Panc1 (cell line): ENCODE measurements around the gene NAGLU. TPM values are rescaled to one million over a fixed set of nuclear protein-coding genes. Genes with fewer than 3 reads are reported as not detected.

ENCODE experiments used
- ATAC-seq: fragments of 200-7000 bp; cut with Tn5 transposase; 2 replicates; pipeline ENCODE4 v1.9.1; 2020; ENCODE audit warnings: mild to moderate bottlenecking, moderate library complexity
- BruUV-seq: library from RNA; stranded (reverse); fragments of 400-500 nt; replicated peaks from 2 replicates; lab custom pipeline; 2021; lab: Mats Ljungman, UMichigan
- CTCF ChIA-PET: fragments of 300-600 bp; sonication (Branson Sonifier 250); formaldehyde crosslinking; loops from one replicate; lab custom pipeline; 2022; ENCODE audit warnings: antibody characterized with exemption; lab: Charles Lee
- POLR2A ChIA-PET: fragments of 300-600 bp; sonication (Branson Sonifier 250); formaldehyde crosslinking; loops from one replicate; lab custom pipeline; 2022; ENCODE audit warnings: antibody characterized with exemption; lab: Charles Lee
- DNase-seq: peaks from one replicate; pipeline ENCODE4 v3.0.0-alpha.2; 2010; ENCODE audit warnings: low read depth, low spot score
- H3K27ac ChIP-seq: 2 replicates; pipeline ENCODE4 v1.5.1; 2011; ENCODE audit warnings: mild to moderate bottlenecking, low read length, inconsistent platforms
- H3K27me3 ChIP-seq: fragments of 200-500 bp; sonication (Bioruptor generic); 2 replicates; pipeline ENCODE4 v1.6.0; 2014; ENCODE audit warnings: low read length, inconsistent platforms; ENCODE audit not compliant: control insufficient read depth, insufficient read depth
- H3K36me3 ChIP-seq: fragments of 200-500 bp; sonication (Bioruptor generic); 2 replicates; pipeline ENCODE4 v1.5.1; 2014; ENCODE audit warnings: inconsistent platforms, mild to moderate bottlenecking, low read length, moderate library complexity; ENCODE audit not compliant: control insufficient read depth, insufficient read depth
- H3K4me1 ChIP-seq: 2 replicates; pipeline ENCODE4 v1.5.1; 2011; ENCODE audit warnings: inconsistent platforms, mild to moderate bottlenecking, low read length, moderate library complexity; ENCODE audit not compliant: control insufficient read depth, insufficient read depth
- H3K4me3 ChIP-seq, 2 experiments: 2 replicates each; pipeline ENCODE4 v1.5.1; 2011 to 2012; ENCODE audit warnings: low read depth in 2 of 2, low read length in 2 of 2, mild to moderate bottlenecking in 2 of 2, inconsistent platforms in 1 of 2, moderate library complexity in 1 of 2
- H3K9me3 ChIP-seq: fragments of 200-500 bp; sonication (Bioruptor generic); 2 replicates; pipeline ENCODE4 v1.5.1; 2014; ENCODE audit warnings: low read depth, mild to moderate bottlenecking, inconsistent platforms, low read length, moderate library complexity; ENCODE audit not compliant: control insufficient read depth, insufficient read depth
- POLR2AphosphoS5 ChIP-seq: IDR thresholded peaks from 2 replicates; pipeline ENCODE4 v1.6.1; 2012; ENCODE audit warnings: mild to moderate bottlenecking, low read depth, low read length, moderate library complexity
- TCF7L2 ChIP-seq: IDR thresholded peaks from 2 replicates; pipeline ENCODE4 v1.6.1; 2011; ENCODE audit warnings: mild to moderate bottlenecking, low read depth, low read length, inconsistent platforms
- in situ Hi-C: cut with HindIII; loops from 2 replicates; pipeline ENCODE4 v1.10.0; 2016; ENCODE audit warnings: low sequenced_read_pairs, low pct_unique_long_range_greater_than_20kb
- intact Hi-C: fragments of 100-400 bp; cut with micrococcal nuclease; formaldehyde crosslinking; loops from one replicate; pipeline ENCODE4 v1.10.0; 2022; ENCODE audit not compliant: unreplicated experiment
- total RNA-seq: library from RNA; stranded (reverse); gene quantifications from one replicate; pipeline ENCODE4 v1.2.1, GENCODE V29; 2021; ENCODE audit not compliant: unreplicated experiment
- TF ChIP-seq, protein P1 (sequence below): fragments of 450-650 bp; IDR thresholded peaks from 2 replicates; pipeline ENCODE4 v1.5.1; 2017; ENCODE audit warnings: mild to moderate bottlenecking
- TF ChIP-seq, protein P2 (sequence below), 2 experiments: IDR thresholded peaks; 2 replicates each; pipeline ENCODE4 v1.6.1; 2011 to 2012; ENCODE audit warnings: low read depth in 2 of 2, control low read depth in 1 of 2, low read length in 1 of 2, mild to moderate bottlenecking in 1 of 2, moderate library complexity in 1 of 2; ENCODE audit not compliant: insufficient read depth in 1 of 2

NAGLU gene
- total RNA-seq, 1 experiment from 2014 or later = 33.5 TPM

DNA sequence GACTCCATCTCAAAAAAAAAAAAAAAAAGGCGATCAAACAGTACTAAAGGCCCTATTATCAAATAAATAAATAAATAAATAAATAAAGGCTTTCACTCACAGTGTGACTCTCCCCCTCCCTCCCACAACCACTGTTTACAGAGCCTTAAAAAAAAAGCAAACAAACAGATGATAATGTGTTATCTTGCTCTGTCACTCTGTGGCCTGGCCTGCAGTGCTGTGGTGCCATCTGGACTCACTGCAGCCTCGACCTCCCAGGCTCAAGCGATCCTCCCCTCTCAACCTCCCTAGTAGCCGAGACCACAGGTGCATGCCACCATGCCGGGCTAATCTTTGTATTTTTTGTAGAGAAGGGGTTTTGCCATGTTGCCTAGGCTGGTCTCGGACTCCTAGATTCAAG lies 8.1 kb upstream of the NAGLU start:
- BruUV-seq = no TSS peak
- DNase-seq = no peak
- in situ Hi-C loops = no loop called here
- intact Hi-C loops = loop anchor here (10.0 kb wide), 2 partner anchors 103 to 213 kb away; partner anchors contain the start of gene CAVIN1
- Histone ChIP-seq H3K27me3 (no peaks in the 10 kb centered on the region), H3K27ac (peak overlapping the region; percentile 79; the same call in 1 of the 2 replicates), H3K4me1 (peaks cover 27% of the 10 kb centered on the region), H3K4me3 (no peak overlapping the region), H3K36me3 (no peaks in the 10 kb centered on the region), H3K9me3 (no peaks in the 10 kb centered on the region)
- TF ChIP-seq TCF7L2 = no peak
- TF ChIP-seq, protein P1, sequence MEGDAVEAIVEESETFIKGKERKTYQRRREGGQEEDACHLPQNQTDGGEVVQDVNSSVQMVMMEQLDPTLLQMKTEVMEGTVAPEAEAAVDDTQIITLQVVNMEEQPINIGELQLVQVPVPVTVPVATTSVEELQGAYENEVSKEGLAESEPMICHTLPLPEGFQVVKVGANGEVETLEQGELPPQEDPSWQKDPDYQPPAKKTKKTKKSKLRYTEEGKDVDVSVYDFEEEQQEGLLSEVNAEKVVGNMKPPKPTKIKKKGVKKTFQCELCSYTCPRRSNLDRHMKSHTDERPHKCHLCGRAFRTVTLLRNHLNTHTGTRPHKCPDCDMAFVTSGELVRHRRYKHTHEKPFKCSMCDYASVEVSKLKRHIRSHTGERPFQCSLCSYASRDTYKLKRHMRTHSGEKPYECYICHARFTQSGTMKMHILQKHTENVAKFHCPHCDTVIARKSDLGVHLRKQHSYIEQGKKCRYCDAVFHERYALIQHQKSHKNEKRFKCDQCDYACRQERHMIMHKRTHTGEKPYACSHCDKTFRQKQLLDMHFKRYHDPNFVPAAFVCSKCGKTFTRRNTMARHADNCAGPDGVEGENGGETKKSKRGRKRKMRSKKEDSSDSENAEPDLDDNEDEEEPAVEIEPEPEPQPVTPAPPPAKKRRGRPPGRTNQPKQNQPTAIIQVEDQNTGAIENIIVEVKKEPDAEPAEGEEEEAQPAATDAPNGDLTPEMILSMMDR = no peak
- TF ChIP-seq, protein P2, sequence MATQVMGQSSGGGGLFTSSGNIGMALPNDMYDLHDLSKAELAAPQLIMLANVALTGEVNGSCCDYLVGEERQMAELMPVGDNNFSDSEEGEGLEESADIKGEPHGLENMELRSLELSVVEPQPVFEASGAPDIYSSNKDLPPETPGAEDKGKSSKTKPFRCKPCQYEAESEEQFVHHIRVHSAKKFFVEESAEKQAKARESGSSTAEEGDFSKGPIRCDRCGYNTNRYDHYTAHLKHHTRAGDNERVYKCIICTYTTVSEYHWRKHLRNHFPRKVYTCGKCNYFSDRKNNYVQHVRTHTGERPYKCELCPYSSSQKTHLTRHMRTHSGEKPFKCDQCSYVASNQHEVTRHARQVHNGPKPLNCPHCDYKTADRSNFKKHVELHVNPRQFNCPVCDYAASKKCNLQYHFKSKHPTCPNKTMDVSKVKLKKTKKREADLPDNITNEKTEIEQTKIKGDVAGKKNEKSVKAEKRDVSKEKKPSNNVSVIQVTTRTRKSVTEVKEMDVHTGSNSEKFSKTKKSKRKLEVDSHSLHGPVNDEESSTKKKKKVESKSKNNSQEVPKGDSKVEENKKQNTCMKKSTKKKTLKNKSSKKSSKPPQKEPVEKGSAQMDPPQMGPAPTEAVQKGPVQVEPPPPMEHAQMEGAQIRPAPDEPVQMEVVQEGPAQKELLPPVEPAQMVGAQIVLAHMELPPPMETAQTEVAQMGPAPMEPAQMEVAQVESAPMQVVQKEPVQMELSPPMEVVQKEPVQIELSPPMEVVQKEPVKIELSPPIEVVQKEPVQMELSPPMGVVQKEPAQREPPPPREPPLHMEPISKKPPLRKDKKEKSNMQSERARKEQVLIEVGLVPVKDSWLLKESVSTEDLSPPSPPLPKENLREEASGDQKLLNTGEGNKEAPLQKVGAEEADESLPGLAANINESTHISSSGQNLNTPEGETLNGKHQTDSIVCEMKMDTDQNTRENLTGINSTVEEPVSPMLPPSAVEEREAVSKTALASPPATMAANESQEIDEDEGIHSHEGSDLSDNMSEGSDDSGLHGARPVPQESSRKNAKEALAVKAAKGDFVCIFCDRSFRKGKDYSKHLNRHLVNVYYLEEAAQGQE (IDR thresholded peaks at IDR 0.05; ENCODE audit: insufficient read depth in 1 of 2, low read depth in 2 of 2, low read length in 1 of 2) = no peak
- TF ChIP-seq POLR2AphosphoS5 = no peak
- no peak for ATAC-seq
- CTCF ChIA-PET = interaction anchor here (0.6 to 0.7 kb wide), 2 partner anchors 10 to 121 kb away, joined by 5 to 6 read pairs; no protein-coding TSS in a partner anchor
- POLR2A ChIA-PET = interaction anchor here (0.6 kb wide), 1 partner anchor 198 kb away, joined by 5 read pairs; no protein-coding TSS in a partner anchor

DNA sequence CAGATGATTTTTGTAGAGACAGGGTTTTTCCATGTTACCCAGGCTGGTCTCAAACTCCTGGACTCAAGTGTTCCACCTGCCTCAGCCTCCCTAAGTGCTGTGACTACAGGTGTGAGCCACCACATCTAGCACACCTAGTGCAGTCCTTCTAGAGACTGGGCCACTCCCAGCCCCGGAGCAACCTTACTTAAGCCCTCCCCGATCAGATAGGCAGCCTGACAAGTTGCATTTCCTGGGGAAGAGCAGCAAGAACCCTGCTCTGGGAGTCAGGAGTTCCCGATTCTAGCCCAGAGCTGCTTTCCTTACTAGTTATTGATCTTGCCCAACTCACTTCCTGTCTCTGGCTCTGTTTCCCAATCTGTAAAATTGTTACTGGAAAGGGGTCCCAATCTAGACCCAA lies 7.0 kb upstream of the NAGLU start:
- Histone ChIP-seq H3K9me3 (no peaks in the 10 kb centered on the region), H3K27ac (peak overlapping the region; percentile 65), H3K4me1 (peaks cover 27% of the 10 kb centered on the region), H3K27me3 (no peaks in the 10 kb centered on the region), H3K4me3 (no peak overlapping the region), H3K36me3 (no peaks in the 10 kb centered on the region)
- ChIA-PET CTCF (no interaction called here), POLR2A (no interaction called here)
- no peak for ATAC-seq
- in situ Hi-C loops (no loop called here), intact Hi-C loops (loop anchor here (10.0 kb wide), 2 partner anchors 104 to 214 kb away; partner anchors contain the start of gene CAVIN1)
- no peak for DNase-seq
- TF ChIP-seq, protein P1 = no peak
- TF ChIP-seq POLR2AphosphoS5 = no peak
- BruUV-seq = no TSS peak
